ENCODE measurements around the gene MAML3. TPM values are rescaled to one million over a fixed set of nuclear protein-coding genes. Genes with fewer than 3 reads are reported as not detected.

MAML3 gene
- total and polyA plus RNA-seq, 2 of the 13 experiments (the other 11 are each of a cell fraction or from before 2014, with no cell fraction given): 0.05 to 0.13 TPM

DNA sequence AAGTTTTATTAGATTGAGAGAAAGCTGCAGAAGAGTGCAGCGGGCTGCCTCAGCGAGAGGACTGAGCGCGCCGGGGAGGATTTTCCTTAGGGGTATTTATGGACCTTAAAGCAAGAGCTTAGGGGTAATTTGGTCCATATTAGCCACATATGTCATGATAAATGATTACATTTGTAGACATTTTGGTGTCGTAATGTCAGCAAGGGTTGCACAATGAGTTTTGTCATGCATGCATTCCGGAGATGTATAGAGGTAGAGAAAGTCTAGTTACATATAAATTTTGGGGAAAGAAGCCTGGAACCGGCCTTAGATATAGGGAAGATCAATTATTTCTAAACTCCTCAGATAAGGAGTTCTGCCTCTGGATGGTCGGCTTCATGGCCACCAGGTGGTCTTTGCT, 478.3 kb downstream of the MAML3 start (continued):
- no peak for TF ChIP-seq ZNF552 (CRISPR knock-in tag; IDR thresholded peaks at IDR 0.05; ENCODE audit: borderline replicate concordance)
- no peak for TF ChIP-seq ZNF703 (CRISPR knock-in tag; IDR thresholded peaks at IDR 0.05; ENCODE audit: borderline replicate concordance)
- TF ChIP-seq, protein P1, sequence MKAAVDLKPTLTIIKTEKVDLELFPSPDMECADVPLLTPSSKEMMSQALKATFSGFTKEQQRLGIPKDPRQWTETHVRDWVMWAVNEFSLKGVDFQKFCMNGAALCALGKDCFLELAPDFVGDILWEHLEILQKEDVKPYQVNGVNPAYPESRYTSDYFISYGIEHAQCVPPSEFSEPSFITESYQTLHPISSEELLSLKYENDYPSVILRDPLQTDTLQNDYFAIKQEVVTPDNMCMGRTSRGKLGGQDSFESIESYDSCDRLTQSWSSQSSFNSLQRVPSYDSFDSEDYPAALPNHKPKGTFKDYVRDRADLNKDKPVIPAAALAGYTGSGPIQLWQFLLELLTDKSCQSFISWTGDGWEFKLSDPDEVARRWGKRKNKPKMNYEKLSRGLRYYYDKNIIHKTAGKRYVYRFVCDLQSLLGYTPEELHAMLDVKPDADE (CRISPR knock-in tag; IDR thresholded peaks at IDR 0.05): no peak
- TF ChIP-seq ZNF354B (CRISPR knock-in tag; IDR thresholded peaks at IDR 0.05): no peak
- TF ChIP-seq CEBPB (IDR thresholded peaks at IDR 0.05; ENCODE audit: borderline replicate concordance, low read depth, low read length): peak; percentile 95
- TF ChIP-seq, protein P2, sequence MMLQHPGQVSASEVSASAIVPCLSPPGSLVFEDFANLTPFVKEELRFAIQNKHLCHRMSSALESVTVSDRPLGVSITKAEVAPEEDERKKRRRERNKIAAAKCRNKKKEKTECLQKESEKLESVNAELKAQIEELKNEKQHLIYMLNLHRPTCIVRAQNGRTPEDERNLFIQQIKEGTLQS (CRISPR knock-in tag; IDR thresholded peaks at IDR 0.05): no peak
- TF ChIP-seq RFXAP (CRISPR knock-in tag; IDR thresholded peaks at IDR 0.05; ENCODE audit: borderline replicate concordance): no peak
- no peak for TF ChIP-seq ZNF264 (CRISPR knock-in tag; IDR thresholded peaks at IDR 0.05)
- no peak for TF ChIP-seq ZNF432 (CRISPR knock-in tag; IDR thresholded peaks at IDR 0.05; ENCODE audit: borderline replicate concordance)
- TF ChIP-seq, protein P3, sequence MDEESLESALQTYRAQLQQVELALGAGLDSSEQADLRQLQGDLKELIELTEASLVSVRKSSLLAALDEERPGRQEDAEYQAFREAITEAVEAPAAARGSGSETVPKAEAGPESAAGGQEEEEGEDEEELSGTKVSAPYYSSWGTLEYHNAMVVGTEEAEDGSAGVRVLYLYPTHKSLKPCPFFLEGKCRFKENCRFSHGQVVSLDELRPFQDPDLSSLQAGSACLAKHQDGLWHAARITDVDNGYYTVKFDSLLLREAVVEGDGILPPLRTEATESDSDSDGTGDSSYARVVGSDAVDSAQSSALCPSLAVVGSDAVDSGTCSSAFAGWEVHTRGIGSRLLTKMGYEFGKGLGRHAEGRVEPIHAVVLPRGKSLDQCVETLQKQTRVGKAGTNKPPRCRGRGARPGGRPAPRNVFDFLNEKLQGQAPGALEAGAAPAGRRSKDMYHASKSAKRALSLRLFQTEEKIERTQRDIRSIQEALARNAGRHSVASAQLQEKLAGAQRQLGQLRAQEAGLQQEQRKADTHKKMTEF (CRISPR knock-in tag; IDR thresholded peaks at IDR 0.05): no peak
- no peak for TF ChIP-seq YY1 (IDR thresholded peaks at IDR 0.05; ENCODE audit: insufficient read depth, insufficient replicate concordance, low read depth, low read length)
- TF ChIP-seq SMYD3 (CRISPR knock-in tag; IDR thresholded peaks at IDR 0.05): no peak
- TF ChIP-seq PRMT3 (CRISPR knock-in tag; IDR thresholded peaks at IDR 0.05; ENCODE audit: borderline replicate concordance, low read depth): no peak
- no peak for TF ChIP-seq ATAD3A (CRISPR knock-in tag; IDR thresholded peaks at IDR 0.05)
- no peak for TF ChIP-seq ZNF605 (CRISPR knock-in tag; IDR thresholded peaks at IDR 0.05)
- no peak for TF ChIP-seq MBD4 (IDR thresholded peaks at IDR 0.05; ENCODE audit: borderline replicate concordance, low read length)
- no peak for TF ChIP-seq FOXA1 (IDR thresholded peaks at IDR 0.05)
- TF ChIP-seq FOXA1 (CRISPR knock-in tag; IDR thresholded peaks at IDR 0.05): peak; percentile 18; the same call in 1 of the 2 replicates
- TF ChIP-seq ZNF251 (CRISPR knock-in tag; IDR thresholded peaks at IDR 0.05): no peak
- TF ChIP-seq ZBTB7B (CRISPR knock-in tag; IDR thresholded peaks at IDR 0.05): no peak
- no peak for TF ChIP-seq HOMEZ (CRISPR knock-in tag; IDR thresholded peaks at IDR 0.05; ENCODE audit: low read depth)
- no peak for TF ChIP-seq SOX6 (IDR thresholded peaks at IDR 0.05)
- 0 out of 2 replicates have a peak, but pooled peaks have one; percentile 20 for TF ChIP-seq SOX6 (CRISPR knock-in tag; IDR thresholded peaks at IDR 0.05)

All from HepG2 (cell line).